Fibroblast of skin of right quadriceps (primary cell): ENCODE results near the gene KAT8.
A peak's percentile ranks its signal among the peaks of the same experiment; 100 is the strongest.
"Not testable (repeated sequence)": the region's sequence is repeated elsewhere in the genome, so short reads cannot be mapped to it uniquely, and the experiment has no call there.

Source experiments
- DNase-seq: peaks from one replicate; pipeline ENCODE4 v3.0.0-alpha.2; 2013

KAT8 gene

DNA sequence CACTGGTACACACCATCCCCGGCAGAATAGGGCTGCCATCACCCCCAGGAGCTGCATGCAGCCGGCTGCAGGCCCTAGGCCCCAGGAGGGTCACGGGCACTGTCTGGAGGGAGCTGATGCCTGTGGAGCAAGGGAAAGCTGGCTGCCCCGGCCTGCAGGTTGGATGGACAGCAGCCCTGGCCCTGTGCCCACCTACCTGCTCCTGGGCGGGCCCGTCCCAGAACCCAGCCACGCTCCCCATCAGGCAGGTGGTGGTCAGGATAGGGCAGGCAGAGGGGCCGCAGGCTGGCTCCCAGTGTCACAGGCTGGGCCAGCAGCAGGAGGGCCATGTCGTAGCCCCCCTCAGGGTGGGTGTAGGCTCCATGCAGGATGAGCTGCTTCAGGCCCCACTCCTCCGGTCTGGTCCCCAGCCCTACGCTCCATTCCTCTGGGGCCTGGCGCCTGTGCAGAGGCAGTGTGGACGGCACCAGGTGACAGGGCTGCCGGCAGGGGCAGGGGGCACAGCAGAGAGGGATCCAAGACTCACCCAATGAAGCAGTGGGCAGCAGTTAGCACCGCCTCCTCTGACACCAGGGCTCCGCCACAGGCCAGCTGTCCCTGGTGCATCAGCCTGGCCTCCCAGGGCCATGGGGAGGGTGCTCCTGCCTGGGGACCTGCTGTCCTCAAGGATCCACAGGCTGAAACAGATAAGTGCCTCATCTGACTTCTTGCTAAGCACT is 32.7 kb upstream of the KAT8 start:
- no peak for DNase-seq

DNA sequence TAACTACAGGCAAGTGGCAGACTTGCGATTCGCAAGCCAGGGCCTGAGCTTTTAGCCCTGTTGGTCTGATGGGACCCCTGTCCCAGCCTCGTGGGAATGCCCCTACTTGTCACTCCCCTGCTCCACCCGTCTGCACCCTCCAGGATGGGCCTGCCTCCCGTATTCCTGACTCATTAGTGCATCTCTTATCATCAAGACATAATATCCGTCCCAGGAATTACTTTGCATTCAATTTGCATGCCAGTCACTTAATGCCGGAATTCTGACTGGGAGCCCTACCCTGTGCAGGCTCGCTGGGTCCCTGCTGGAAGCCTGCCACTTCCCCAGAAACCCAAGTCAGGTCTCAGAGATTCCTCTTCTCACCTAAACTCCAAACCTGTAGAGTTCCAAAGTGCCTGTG is 32.1 kb upstream of the KAT8 start:
- DNase-seq: no peak

DNA sequence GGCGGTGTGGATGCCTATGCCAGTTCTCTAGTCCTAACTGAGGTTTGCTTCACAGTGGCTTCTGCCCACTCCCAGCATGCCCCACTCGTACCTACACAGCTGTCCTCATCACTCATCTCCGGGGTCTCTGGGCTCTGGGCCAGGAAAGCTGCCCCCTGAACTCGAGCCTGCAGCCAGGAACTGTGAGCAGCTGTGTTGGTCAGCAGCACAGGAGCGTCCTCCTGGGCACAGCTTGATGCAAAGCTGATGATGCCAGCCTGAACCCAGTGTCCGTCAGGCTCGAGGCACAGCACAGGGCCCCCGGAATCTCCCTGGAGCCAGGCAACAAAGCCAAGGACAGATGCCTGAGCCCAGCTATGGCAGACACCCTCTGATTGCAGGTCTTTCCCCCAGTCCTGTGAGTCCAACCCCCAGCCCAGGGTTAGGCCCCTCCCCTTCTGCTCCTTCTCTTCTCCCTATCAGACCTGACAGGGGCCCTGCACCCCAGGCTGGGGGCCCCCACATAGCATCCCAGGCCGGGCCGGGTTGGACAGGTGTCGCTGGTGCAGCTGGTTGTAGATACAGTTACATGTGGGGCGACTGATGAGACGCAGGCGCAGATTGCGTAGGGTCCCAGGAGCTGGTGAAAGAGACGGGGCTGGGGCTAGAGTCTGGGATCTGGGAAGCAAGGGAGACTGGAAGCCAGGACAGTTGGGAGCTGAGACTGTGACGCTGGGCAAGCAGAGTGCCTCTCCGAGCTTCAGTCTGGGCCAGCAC is 31.4 kb upstream of the KAT8 start:
- DNase-seq: no peak

DNA sequence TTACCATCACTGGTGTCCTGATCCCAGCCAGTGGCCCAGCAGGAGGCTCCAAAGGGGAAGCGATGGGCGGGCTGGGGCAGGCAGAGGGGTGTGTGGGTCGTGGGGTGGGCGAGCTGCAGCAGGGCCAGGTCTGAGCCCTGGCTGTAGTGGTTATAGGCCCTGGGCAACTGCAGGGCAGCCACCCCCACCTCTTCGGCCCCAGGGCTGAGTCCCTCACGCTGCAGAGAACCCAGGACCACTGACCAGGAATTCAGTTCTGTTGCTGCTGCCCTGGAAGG is 30.9 kb upstream of the KAT8 start:
- DNase-seq: no peak

DNA sequence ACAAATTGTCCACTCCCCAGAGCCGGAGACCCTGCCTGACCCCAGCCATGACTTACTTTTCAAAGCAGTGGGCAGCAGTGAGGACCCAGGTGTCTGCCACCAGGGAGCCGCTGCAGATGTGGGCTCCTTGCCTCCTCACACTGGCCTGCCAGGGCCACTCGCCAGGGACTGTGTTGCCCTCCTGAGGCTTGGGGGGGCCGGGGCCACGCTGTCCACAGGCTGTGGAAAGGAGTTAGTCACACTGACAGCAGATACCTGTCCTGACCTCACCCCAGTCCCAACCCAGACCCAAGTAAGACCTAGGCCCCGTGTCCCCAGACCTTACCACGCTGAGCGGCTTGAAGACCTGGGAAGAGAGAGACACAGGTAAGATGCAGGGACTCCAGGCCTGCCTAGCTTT is 30.0 kb upstream of the KAT8 start:
- DNase-seq: no peak

DNA sequence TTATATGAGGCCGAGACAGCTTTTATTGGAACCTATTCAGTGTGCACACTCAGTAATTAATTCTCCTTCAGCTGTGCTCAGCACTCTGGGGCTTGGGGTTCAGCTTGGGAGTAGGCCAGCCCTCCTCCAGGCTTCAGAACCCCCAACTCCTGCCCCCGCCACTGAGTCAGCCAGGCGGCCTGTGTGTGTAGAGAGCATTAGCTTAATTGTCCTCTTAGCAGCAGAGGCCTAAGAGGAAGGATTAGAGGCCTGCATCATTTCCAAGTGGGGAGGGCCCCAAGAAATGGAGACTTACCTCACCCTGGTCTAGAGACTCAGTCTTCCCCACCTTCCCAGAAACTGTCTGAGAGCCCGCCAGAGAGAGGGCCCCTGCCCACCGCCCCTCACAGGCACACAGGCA is 29.5 kb upstream of the KAT8 start:
- no peak for DNase-seq

DNA sequence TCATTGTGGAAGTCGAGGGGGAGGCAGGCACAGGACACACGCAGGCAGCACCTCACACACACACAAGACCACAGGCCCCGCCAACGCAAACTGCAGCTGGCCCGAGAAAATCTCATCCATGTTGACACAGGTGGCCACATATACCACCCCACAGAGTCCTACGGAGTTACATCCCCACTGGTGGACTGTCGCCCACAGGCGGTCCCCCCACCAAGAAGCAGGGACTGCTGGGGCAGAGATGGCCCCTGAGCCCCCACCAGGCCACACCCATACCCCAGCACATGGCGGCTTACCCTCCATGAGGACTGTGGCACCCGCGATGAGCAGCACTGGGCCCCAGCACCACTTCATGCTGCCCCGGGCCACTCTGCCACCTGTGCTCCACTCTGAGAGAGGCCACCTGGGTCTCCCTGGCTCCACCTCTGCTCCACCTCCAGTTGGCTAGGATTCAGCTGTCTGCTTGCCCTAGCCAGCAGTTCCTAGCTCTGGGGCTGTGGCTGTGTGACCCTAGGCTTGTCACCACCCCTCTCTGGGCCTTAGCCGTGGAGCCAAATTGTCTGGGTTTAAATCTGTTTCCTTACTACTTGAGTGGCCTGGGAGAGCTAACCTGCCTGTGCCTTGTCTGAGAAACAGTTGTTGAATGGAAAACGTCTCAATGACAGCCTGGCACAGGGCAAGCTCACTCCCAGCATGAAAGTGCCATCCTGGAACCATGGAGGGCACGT is 28.8 kb upstream of the KAT8 start, which contains the start of gene PRSS53:
Gene PRSS53 (minus strand): TSS at position 485 of the 725 bp plus-strand sequence. CDS start 134 bp downstream, at position 351.
- DNase-seq: no peak

DNA sequence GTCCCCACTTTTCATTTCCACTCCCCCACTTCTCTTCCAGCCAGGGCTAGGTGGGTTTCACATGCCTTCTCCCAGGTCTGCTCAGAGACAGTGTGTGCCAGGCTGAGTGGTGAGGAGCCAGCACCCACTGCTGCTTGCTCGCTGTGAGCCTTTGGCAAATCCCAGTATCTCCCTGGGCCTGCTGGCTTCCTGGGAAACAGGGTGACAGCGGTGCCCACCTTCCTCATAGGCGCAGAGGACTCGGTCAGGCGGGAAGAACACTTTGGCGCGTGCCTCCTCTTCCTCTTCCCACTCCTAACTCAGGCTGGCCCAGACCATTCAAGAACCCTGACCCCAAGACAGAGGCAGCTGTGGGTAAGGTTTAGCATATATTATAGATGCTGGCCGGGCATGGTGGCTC is 28.3 kb upstream of the KAT8 start:
- DNase-seq: no peak

DNA sequence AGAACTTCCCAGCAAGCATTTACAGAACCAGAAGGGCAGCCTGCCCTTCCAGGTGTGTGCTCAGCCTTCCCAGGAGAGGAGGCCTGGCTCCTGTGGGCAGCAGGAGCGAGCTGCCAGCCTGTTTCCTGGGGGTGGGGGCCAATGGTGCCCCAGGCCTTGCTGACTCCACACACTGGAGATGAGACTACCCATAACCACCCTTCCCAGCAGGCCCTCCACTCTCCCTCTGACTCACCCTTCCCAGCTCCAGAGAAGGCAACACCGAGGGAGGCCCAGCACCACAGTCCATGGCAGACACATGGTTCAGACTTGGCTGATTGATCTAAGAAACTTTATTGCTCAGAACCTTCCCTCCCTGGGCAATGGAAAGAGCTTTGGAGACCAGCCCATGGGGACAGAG is 26.9 kb upstream of the KAT8 start:
- DNase-seq: no peak

DNA sequence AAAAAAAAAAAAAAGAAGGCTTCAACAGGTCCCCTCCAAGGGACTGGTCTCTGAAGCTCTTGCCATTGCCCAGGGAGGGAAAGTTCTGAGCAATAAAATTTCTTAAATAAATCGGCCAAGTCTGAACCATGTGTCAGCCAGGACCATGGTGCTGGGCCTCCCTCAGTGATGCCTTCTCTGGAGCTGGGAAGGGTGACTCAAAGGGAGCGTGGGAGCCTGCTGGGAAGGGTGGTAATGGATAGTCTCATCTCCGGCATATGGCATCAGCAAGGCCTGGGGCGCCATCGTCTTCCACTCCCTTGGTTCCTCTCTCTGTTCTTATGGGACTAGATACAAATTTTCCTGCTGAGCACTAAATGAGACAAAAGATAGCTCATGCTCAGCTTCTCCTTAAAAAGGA is 25.1 kb upstream of the KAT8 start:
- no peak for DNase-seq

DNA sequence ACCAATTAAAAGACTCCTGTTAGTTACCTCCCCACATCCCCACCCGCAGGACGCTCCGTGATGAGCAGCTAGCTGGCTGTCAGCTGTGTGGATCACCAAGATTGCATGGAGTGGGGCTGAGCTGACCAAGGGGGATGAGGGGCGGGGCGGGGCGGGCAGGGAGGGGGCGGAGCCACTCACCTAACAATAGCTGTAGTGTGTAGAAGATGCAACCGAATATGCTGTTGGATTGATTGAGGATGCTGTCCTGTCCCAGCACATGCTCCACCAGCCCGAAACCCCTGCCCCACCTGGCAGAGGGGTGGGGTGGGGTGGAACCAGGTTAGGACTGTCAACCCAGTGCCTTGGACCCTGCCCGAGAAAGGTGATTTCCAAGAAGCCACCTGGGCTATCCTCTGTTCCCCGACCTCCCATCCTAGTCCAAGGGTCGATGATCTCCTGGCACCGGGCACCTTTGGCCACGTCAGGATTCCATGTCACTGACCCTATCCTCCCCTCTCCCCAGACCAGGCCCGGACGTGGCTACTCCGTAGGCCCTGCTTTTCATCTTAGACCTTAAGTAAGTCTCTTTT is 24.2 kb upstream of the KAT8 start:
- DNase-seq: peak; percentile 43

DNA sequence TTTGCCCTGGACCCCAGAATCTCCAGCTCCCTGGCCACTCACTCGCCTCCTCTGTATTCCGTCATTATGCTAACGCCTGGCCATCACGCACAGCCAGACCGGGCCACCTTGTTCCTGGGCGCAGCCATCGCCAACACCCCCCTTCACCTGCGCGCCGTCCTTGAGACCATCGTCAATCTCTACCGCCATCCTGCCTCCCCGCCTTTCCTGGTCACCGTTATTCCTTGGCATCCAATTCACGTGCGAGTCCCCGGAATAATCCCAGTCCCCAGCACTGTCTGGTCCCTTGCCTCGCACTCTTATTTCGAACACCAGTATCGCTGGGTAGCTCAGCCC is 23.4 kb upstream of the KAT8 start:
- DNase-seq: no peak

DNA sequence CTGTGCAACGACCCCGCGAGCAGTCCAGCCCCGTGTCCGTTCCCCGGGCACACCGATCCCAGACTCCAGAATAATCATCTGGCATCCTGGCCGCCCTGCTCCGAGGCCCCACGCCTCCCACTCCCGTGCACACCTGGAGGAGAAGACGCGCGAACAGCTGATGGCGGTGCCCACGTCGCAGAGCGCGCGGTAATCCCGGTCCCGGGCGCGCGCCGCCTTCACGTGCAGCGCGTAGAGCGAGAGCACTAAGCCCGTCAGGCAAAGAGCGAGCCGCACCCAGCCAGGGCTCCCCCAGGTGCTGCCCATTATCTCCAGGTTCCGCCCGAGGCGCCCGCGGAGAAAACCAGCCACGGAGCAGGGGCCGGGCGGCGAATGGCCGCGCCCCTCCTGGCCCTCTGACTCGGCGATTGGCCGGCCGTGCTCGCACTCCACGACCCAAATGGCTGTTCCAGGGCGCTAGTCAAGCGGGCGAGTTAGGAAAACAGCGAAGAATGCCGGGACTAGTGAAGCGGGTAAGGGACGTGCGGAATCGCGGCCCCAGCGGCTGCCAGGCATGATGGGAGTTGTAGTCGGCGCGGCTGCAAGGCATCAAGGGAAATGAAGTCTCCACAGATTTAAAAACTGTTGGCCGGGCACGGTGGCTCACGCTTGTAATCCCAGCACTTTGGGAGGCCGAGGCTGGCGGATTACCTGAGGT is 22.9 kb upstream of the KAT8 start, which contains the start of gene VKORC1:
Gene VKORC1 (minus strand): TSS at position 374 of the 697 bp plus-strand sequence. CDS start 68 bp downstream, at position 306.
- peak; percentile 98 for DNase-seq

DNA sequence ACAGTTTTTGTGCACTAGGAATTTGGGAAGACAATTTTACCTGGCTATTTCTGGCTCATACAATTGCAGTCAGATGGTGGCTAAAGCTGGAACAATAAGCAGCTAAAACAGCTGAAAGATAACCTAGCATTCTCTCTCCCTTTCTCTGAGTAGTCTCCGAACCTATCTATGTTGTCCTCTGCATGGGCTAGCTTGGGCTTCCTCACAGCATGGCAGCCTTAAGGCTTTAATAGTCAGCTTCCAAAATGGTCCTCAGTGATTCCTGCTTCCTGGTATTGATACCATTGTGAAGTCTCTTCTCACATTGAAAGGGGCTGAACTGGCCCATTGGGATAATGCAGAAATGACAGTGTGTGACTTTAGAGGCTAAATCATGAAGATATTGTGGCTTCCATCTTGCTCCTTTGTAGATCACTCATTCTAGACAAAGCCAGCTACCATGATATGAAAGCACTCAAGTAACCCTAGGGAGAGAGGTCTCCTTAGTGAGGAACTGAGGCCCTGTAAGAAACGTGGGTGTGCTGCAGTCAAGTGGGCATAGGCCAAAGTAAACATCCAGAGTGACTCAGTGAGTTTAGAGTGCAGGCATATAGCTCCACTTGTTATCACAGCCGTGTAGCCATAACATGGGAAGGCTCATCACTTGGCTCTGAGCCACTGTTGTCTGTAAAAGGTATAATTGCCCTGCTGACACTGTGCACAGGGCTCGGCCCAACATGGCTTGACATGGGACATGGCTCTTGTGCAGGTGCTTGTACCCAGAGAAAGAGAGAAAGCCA is 17.4 kb upstream of the KAT8 start:
- no peak for DNase-seq

DNA sequence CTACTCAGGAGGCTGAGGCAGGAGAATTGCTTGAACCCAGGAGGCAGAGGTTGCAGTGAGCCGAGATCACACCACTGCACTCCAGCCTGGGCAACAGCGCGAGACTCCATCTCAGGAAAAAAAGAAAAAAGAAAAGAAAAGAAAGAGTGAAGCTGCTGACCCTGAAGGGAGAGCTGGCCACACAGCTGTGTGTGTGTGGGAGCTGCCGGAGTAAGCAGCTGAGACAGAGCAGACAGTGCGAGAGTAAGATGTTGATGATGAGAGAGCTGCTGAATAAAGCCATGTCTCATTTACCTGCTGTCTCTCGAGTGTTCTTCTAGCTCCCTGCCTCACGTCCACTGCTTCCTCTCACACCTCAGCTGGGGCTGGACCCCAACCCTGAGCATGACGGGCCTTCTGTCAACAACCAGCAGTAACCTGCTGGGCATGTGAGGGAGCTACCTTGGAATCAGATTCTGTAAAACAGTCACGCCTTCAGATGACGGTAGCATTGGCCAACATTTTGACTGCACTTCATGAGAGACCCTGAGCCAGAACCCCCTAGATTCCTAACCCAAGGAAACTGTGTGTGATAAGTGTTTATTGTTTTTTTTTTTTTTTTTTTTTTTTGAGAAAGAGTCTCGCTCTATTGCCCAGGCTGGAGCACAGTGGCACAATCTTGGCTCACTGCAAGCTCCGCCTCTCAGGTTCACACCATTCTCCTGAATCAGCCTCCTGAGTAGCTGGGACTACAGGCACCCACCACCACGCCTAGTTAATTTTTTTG is 16.4 kb upstream of the KAT8 start:
- not testable (repeated sequence) for DNase-seq

DNA sequence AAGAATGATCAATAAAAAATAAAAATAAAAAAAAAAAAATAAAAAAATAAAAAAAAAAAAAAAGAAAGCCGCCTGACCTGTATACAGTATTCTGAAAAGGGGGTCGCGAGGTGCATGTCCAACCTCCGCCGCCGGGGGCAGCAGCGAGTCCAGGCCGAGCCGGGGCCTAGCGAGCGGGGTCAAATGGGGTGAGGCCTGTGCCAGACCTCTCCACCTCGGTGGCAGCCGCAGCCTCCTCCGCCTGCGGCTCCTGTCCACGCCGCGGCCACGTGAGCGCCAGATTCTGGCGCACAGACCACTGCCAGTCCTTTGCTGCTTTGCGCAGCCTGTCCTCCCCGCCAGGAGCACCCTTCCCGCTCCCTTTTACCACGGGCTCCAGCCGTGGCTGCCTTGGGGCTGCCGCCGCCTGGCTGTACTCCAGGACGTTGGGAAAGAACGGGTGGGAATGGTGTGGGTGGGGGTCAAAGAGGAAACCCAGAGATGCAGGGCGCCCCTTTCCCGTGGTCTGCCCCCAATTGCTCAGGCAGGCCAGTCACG is 11.7 kb upstream of the KAT8 start:
- DNase-seq: peak; percentile 47

DNA sequence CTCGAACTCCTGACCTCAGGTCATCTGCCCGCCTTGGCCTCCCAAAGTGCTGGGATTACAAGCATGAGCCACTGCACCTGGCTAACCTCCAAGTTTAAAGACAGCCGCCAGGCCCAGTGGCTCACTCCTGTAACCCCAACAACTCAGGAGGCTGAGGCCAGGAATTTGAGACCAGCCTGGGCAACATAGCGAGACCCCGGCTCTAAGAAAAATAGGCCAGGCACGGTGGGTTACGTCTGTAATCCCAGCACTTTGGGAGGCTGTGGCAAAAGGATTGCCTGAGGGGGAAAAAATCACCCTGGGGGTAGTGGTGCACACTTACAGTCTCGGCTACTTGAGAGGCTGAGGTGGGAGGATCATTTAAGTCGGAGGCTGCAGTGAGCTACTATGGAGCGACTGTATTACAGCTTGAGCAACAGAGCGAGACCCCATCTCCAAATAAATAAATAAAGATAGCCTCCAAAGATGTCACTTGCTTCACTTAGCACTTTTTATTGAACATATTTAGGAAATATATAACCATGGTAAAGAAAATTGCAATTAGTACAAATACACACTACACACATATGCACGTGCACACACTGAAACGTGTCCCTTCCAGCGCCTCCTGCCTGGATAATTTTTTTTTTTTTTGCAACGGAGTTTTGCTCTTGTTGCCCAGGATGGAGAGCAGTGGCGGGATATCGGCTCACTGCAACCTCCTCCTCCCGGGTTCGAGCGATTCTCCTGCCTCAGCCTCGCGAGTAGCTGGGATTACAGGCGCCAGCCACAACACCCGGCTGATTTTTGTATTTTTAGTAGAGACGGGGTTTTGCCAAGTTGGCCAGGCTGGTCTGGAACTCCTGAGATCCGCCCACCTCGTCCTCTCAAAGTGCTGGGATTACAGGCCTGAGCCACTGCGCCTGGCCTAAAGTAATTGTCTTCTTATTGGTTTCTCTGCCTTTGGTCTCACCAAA is 10.7 kb upstream of the KAT8 start:
- DNase-seq: no peak

DNA sequence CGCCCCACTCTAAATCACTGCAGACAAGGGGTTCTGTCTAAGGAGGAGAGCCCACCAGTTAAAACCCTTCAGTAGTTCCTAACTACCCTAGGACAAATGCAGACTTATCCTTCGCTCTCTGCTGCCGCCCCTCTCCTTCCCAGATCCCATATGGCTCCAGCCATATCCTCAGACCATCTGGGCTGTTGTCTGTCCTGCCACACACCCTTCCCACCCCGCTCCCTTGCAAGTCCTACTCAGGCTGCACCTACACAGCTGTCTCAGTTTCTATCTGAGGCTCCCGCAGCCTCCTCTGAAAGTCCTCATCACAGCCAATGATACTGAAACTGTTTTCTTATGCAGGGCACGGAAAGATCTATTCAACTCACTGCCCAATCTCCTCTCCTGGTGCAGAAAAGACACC is 10.0 kb upstream of the KAT8 start:
- DNase-seq: no peak

DNA sequence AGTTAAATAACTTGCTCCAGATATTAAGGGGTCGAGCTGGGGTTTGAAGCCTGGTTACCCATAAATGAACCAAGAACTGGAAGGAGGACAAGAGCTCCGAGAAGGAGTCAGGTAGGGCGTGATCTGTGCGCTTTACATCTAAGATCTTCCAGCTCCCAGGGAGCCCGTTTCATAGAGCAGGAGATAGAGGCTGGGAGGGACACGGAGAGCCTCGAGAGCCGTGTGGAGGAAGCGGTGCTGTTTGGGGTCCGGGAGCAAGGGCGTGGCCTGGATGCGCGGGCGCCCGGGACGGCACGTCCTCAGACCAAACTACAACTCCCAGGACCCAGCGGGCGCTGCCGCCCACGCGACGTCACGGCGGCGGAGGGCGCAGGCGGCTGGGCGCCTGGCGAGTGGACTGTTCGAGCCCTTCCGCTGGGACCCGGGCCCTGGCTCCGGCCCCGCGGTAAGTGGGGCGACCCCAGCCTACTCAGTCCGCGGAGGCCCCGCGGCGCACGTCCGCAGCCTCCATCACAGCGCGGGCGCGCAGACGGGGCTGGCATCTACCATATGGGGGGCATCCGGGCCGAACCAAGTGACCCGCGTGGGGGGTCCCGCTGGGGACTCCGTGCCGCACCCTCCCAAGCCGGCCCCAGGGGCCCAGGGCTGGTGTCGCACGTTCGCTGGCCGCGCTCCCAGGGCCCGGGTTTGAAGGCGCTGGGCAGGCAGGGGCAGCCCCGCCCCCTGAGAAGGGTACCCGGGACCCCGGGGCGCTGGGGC is 9.2 kb upstream of the KAT8 start, which contains the start of gene BCKDK:
Gene BCKDK (plus strand): TSS at position 352 of the 759 bp plus-strand sequence. CDS start 838 bp downstream, outside the sequence.
- DNase-seq: peak; percentile 72
